IPS-18c (cell line): ENCODE results near the gene ANXA8.
"Not testable (repeated sequence)": the region's sequence is repeated elsewhere in the genome, so short reads cannot be mapped to it uniquely, and the experiment has no call there.

Source experiments
- H3K4me3 ChIP-seq: 2 replicates; pipeline ENCODE4 v1.7.0; 2013; ENCODE audit warnings: low read depth, mild to moderate bottlenecking, low read length, moderate library complexity; ENCODE audit not compliant: insufficient read depth
- H3K9me3 ChIP-seq: one replicate; pipeline ENCODE4 v1.6.1; 2013; ENCODE audit warnings: mild to moderate bottlenecking, low read length, moderate library complexity; ENCODE audit not compliant: control insufficient read depth, insufficient read depth

ANXA8 gene

DNA sequence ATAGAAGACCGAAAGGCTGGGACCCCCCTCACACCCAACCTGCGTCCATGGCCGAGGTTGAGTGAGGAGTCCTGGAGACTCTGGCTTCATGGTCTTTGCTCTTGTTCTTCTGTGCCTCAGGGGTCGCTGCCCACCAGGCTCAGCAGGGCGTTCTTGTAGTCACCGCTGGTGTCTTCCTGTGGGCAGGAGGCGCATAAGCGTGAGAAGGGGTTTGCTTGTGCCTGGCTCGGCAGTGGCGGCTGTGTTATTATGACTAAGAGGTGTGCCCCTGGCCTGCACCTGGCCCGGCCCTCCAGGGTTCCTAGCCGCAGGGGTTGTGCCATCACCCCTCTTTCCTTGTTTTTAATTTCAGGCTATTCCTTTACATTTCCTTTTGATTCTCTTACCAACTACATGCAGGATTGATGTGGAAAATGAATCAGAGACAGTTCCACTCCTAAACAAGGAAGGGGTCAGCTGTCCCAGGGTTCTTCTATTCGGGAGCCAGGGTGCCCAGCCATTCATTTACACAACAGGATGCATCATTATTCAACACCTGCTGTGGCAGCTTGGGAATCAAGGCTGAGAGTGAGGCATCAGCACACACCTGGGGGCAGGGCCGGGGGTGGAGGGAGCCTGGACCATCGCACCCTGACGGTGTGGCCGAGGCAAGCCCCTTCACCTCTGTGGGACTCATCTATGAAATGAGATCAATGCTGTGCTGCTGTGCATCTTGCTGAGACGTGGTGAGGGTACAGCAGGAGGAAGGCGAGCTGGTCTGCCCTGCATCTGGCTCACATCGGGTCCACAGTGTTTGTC lies 15.0 kb downstream of the ANXA8 start:
- H3K4me3 ChIP-seq, H3K9me3 ChIP-seq: not testable (repeated sequence)

DNA sequence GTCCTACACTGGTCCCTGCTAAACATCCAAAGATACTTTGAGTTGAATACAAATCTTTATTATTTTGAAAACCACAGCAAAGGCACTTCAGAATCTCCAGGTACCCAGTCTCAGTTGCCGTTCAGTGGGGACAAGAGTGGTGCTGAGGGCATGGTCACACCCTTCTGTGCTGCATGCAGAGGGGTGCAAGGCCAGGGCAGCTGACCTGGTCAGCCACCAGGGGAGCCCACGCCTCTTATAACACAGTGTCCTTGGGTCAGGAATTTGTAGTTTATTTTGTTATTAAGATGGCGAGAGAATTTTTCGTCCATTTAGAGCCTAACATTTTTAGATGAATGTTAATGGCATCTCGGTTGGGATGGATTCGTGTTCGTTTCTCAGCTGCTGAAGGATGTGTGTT lies 16.0 kb downstream of the ANXA8 start:
- not testable (repeated sequence) for H3K4me3 ChIP-seq, H3K9me3 ChIP-seq

DNA sequence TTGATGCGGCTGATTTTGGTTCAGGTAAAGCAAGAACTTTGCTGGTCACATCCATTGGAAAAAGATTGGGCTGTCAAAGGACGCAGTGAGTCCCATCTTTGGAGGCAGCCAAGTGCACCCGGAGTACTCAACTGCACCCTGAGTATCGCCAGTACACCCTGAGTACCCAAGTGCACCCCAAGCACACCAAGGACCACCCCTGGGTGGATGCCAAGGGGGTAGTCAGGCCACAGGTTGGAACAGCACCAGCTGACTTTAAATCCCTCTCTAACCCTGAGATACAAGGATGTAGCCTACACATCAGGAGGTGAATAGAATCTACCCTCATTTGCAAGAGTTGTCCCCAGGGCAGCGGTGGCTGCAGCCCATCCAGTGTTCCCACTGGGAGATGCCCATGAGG lies 16.5 kb downstream of the ANXA8 start:
- not testable (repeated sequence) for H3K4me3 ChIP-seq, H3K9me3 ChIP-seq

DNA sequence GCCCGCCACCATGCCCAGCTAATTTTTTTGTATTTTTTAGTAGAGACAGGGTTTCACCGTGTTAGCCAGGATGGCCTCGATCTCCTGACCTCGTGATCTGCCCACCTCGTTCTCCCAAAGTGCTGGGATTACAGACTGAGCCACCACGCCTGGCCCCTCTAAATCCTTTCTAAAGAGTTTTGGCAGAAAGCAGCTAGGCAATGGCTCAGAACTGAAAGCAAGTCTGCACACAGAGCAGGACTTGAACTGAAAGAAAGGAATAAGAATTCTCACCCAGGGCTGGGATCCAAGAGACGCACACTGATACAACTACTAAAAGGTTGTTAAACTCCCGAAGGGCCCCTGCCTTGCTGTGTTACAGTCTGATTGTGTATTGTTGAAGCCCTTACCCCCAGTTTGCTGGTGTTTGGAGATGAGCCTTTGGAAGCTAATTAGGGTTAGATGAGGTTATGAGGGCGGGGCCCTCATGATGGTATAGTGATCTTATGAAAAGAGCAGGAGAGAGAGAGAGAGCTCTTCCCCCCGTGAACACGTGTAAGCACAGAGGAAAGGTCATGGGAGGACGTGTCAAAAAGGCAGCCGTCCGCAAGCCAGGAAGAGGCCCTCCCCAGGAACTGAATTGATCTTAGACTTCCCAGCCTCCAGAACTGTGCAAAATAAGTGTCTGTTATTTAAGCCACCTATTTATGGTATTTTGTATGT lies 18.5 kb downstream of the ANXA8 start:
- H3K9me3 ChIP-seq, H3K4me3 ChIP-seq: not testable (repeated sequence)

DNA sequence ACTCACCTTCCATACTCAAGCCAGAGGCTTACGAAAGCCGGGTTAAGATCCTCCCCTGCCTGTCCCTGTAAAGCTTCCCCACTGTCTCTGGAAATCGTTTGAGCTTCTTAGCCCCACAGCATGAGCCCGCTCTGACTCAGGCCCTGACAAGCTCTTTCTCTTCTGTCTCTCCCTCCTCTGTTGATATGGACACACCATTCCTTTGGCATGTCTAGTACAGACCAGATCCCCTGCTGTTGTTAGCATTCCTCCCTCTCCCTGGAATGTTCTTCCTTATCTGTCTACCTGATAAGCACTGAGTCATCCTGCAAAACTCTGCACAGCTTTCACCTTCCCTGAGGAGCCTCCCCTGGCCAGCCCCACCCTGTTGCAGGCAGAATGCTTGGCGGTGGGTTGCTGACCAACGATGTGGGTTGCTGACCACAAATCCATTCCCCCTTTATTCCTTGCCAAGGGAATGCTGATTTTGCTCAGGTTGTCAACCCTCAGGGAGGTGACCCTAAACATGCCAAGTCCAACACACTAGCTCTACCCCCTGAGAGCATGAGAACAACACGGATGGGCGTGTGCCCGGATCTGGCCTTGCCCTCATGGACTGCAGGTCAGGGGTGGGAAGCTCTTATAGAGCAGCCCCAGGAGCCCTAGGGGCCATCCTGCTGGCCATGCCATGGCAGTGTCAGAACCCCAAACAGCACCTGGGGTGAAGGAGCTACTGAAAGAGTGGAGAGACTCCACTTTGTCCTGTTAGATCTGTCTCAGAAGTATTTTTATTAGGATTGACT lies 21.1 kb downstream of the ANXA8 start:
- H3K9me3 ChIP-seq, result not testable (repeated sequence)

DNA sequence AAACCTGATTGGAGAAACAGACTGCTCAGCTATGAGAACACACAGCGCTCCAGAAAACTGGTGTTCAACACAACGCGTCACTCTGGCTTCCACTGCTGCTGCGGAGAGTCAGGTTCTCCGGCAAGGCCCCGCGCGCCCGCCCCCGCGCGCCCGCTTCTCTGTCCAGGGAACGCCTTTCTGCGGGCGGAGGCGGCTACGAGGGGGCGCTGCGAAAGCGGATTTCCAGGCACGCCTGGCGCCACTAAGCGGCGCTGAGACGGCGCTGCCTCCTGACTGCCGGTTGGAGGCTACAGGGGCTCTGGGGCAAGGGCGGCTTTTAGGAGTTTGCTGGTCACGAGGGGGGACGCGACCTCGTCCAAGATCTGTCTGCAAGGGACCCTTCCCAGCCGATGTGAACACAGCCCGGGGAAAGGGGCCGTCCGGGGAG lies 22.6 kb downstream of the ANXA8 start:
- not testable (repeated sequence) for H3K9me3 ChIP-seq, H3K4me3 ChIP-seq

More for the DNA sequence above, 21.1 kb downstream of the ANXA8 start:
- not testable (repeated sequence) for H3K4me3 ChIP-seq

DNA sequence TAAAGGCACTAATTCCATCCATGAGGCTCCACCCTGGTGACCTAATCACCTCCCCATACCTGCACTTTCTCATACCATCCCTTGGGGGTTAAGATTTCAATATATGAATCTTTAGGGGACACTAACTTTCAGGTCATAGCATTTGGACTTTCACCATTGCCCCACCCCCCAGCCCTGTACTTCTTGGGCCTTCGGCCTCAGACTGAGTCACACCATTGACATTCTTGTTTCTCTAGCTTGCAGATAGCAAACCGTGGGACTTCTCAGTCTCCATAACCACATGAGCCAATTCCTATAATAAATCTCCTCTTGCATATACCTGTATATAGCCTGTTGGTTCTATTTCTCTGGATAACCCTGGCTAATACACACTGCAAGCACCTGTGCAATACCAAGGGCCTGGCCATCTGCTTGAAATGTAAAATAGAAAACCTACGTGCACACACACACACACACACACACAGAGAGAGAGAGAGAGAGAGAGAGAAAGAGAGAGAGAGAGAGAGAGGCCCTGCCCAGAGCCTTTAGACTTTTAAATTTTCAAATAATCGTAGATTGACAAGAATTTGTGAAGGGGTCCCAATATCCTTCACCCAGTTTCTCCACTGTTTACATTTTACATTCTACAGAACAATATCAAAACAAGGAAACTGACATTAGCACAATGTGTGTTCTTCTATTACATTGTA lies 25.3 kb downstream of the ANXA8 start:
- Histone ChIP-seq H3K4me3 (no peak overlapping the region), H3K9me3 (no peaks in the 10 kb centered on the region)

DNA sequence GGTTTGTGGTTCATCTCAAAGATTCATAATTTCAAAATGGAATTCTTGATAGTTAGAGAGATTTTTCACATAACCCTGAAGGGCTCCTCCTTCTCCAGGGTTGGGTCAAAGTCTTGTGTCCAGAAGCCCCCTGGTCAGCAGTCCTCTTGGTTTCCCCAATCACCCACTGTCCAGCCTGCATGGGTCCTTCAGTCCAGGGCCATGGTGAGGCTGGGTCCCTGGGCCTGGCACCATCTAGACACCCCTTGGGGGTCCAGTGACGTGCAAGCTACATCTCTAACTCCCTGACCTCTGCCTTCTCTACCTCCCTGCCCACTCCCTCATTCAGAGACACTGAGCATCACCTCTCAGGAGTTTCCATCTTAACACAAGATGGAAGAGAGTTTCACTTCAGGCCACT lies 26.1 kb downstream of the ANXA8 start:
- Histone ChIP-seq H3K4me3 (no peak overlapping the region), H3K9me3 (peaks cover 2% of the 10 kb centered on the region)

DNA sequence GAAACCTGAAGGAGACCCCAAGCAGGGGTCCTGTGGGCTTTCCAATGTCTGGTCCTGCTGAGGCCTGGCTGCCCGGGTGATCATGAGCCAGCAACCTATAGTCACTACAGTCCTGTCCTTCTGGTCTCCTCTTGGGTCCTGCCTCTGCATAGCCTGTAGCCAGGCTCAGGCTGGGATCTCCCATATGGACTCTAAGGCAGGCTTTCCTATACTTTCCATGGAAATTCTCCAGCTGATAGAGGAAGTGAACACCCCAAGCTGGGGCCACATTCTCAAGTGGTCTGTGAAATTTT lies 26.4 kb downstream of the ANXA8 start:
- Histone ChIP-seq H3K9me3 (peaks cover 2% of the 10 kb centered on the region), H3K4me3 (no peak overlapping the region)

DNA sequence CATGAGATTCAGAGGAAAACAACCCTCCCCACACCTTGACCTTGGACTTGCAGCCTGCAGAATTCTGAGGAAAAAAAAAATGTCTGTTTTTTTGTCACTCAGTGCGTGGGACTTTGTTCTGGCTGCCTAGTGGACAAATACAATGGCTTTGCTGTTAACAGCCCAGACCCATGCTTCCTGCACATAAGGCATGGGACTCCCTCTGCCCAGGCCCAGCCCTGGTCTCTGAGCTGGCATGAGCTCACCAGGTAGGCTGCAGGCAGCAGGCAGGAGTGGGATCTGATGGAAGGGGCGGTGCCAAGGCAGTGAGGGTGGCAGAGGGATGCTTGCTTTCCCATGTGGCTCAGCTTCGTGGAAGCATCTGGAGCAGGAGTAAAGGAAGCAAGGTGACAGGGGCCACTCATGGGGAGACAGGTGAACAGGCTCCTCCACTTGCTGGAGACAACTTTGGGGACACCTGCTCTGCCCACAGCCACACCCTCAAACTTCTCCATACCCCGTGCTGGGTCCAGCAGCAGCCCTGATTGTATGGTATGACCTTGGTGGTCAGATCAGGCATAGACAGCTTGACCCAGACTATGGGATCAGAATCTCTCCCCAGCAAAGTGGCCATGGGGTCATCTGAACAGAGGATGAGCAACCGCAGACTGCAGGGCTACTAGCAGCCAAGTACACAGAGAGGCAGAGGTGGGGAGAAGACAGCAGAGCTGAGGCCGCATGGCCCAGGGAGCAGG lies 27.0 kb downstream of the ANXA8 start:
- peaks cover 2% of the 10 kb centered on the region for H3K9me3 ChIP-seq
- no peak overlapping the region for H3K4me3 ChIP-seq

DNA sequence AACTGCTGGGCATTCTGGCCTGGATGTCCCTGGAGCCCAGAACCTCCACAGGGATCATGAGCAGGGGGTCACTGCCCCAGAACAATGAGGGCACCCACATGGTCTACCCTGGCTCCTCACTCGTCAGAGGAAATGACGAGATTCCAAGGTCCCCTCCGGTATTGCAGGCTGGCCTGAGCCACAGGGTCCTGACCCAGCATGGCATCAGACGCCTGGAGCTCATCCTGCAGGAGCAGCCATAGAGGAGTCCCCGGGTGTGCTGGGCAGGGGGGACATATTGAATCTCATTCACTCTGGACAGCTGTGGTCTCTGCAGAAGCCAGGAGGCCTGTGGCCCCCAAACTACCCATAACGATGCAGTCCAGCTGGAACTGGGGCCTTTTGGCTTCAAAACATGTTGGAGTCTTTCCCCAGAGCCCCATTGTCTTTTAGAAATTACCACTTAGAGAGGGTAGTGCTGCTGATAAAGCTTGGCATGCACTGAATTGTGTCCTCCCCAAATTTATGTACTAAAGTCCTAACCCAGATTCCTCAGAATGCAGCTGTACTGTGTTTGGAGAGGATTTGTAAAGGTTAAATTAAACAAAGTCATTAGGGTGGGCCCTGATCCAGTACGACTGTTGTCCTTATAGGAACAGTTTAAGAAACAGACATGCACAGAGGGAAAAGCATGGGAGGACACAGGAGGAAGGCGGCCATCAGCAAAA lies 27.7 kb downstream of the ANXA8 start:
- H3K9me3 ChIP-seq, result peaks cover 2% of the 10 kb centered on the region
- no peak overlapping the region for H3K4me3 ChIP-seq

DNA sequence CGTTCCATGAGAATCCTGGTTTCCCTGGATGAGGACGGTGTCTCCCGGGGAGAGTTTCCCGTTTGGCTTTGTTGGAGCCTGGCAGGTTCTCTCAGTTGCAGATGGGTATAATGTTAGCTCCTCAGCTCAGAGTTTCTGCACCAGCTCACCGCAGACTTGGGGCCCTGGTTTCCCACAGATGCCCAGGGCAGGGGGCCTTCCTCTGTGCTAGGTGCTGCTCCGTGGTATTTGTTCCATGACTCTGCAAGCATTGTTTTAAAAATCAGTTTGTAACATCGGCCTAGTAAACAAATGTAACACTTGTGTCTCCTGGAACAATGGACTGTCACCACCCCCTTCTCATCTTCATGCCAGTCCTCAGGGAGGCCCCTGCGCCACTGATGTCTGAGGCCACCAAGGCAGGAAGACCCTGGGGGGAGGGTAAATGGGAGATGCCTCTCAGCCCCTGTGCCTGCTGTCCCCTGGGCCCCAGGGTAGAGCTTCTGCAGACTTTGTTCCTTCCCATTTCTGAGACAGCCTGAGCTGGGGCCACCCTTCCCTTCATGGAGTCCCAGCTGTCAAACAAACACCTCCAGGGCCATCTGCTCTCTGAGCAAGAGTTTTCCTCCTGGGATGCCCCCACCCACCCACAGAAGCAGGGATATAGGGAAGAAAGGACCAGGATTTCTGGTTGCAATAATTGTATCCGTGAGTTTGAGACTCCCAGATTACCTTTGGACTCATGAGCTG lies 28.4 kb downstream of the ANXA8 start:
- not testable (repeated sequence) for H3K4me3 ChIP-seq, H3K9me3 ChIP-seq

DNA sequence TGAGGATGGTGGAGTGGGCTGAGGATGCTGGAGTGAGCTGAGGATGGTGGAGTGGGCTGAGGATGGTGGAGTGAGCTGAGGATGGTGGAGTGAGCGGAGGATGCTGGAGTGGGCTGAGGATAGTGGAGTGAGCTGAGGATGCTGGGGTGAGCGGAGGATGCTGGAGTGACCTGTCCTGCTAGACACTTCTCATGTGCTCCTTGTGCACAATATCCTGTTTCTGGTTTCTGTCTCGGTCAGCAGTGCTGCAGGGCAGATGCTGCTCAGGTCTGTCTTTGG lies 29.2 kb downstream of the ANXA8 start:
- Histone ChIP-seq H3K4me3 (no peak overlapping the region), H3K9me3 (peaks cover 2% of the 10 kb centered on the region)

DNA sequence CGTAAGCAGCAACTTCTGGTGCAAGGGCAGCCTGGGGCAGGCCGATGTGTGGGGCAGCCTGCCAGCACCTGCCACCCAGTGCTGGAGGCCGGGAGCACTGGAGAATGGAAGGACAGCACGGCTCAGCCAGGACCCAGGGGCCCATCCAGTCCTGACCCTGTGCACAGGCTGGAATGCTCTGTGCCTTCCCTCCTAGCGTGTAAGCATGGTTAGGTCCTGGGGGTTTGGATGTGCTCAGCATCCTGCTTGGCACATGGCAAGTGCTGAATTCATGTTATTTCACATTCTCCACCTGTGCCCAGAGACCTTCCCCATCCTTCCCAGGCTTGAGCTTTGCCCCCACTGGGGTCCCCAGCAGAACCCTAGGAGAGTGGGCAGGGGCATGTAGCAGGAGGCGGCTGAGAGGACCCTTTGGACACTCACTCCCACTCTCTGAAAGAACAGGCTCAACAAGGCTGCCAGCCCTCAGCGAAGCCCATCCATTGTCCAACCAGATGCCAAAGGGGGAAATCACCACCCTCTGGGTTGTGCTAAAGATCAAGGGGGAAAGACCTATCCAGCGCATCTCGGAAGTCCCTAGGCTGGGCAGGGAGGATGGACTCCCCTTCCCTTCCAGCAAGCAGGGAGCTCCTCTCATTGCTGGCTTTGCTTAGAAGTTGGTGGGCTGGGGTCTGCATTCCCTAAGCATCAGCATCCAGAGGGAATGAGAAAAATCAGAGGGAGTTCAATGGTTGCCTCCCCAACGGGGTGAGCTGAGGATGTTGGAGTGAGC lies 29.7 kb downstream of the ANXA8 start:
- no peak overlapping the region for H3K4me3 ChIP-seq

DNA sequence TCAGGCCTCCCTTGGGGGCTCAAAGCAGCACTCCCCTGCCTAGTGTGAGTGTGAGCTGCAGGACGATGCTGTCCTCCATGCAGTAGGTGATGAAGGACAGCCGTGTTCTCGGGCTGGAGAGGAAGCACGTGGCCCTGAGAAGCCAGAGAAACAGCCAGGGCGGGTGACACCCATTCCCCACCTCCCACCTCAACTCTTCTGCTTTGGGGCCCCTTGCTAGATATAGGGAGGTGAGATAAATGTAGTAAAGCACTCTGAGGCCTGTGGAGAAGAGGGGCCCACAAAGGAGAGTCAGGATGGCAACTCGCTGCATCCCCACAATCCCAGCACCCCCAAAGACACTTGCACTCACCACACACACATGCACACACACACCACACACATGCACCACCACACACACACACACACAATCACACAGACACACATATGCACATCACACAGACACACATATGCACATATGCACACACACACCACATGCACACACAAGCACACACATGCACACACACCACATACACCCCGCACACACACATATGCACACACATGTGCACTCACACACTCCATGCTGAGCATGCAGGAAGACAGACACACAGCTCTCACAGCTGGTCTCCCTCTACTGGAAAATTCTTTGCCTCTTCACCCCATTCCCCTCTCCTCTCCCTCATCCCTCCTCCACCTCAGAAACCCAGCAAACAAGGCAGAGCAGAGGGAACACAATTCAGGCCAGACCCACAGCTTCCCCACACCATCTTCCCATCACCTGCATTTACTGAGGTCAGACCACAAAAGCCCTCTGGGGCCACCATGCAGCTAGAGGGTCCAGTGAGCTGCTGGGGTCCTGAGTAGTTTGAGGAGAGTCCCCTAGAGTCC lies 30.5 kb downstream of the ANXA8 start:
- H3K9me3 ChIP-seq, result peaks cover 2% of the 10 kb centered on the region
- H3K4me3 ChIP-seq, result no peak overlapping the region

More for the DNA sequence above, 29.7 kb downstream of the ANXA8 start:
- H3K9me3 ChIP-seq, result peaks cover 2% of the 10 kb centered on the region
